ENCODE data around the gene ABCA1. TPM values are rescaled to one million over a fixed set of nuclear protein-coding genes. Genes with fewer than 3 reads are reported as not detected.

The ABCA1 gene
- total RNA-seq, 1 donor from 2014 or later: 49.5 TPM

DNA sequence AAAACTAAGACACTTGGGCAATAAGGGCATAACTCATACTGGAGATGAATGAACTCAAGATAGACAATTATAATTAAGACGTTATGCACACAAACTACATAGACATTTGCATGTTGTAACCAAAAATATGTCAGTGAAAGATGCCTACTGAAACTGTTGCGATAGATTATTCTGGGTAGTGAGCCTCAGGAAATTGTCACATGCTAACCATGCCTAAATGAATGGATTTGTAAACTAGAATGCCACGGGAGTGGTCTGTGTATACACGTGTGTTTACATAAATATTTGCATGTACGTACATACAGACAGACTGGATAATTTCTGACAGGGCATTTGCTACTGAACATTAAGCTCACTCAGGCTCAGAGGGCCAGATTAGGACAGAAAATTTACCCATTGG lies 162.8 kb downstream of the ABCA1 start:
- peaks cover 8% of the 10 kb centered on the region for H3K4me1 Mint-ChIP-seq (ENCODE audit: unreplicated experiment)
- TF ChIP-seq, protein P1, sequence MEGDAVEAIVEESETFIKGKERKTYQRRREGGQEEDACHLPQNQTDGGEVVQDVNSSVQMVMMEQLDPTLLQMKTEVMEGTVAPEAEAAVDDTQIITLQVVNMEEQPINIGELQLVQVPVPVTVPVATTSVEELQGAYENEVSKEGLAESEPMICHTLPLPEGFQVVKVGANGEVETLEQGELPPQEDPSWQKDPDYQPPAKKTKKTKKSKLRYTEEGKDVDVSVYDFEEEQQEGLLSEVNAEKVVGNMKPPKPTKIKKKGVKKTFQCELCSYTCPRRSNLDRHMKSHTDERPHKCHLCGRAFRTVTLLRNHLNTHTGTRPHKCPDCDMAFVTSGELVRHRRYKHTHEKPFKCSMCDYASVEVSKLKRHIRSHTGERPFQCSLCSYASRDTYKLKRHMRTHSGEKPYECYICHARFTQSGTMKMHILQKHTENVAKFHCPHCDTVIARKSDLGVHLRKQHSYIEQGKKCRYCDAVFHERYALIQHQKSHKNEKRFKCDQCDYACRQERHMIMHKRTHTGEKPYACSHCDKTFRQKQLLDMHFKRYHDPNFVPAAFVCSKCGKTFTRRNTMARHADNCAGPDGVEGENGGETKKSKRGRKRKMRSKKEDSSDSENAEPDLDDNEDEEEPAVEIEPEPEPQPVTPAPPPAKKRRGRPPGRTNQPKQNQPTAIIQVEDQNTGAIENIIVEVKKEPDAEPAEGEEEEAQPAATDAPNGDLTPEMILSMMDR (IDR thresholded peaks at IDR 0.05): no peak
- peaks cover 5% of the 10 kb centered on the region for H3K36me3 Mint-ChIP-seq (ENCODE audit: unreplicated experiment)
- DNase-seq (ENCODE audit: extremely low spot score, unreplicated experiment): no peak
- H3K27ac Mint-ChIP-seq (ENCODE audit: unreplicated experiment): no peak overlapping the region
- peak overlapping the region; percentile 80 for H3K4me3 Mint-ChIP-seq (ENCODE audit: unreplicated experiment)
- H3K9me3 Mint-ChIP-seq (ENCODE audit: unreplicated experiment): no peaks in the 10 kb centered on the region
- H3K27me3 Mint-ChIP-seq (ENCODE audit: unreplicated experiment): no peaks in the 10 kb centered on the region

DNA sequence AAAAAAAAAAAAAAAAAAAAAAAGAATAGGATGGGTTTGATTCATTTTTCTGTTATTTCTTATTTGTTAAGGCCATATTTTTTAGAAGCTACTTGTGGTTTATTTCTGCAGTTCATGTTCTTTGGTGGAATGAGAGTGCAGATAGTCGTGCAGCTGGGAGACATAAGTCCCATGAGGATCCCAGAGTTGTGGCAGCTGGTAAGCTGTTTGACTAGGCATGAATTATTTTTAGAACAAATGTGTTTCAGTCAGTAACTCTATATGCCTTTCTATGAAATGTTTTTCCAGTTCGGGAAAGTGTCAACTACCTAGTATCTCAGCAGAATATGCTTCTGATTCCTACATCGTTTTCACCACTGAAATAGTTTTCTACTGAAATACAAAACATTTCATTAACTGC lies 169.0 kb downstream of the ABCA1 start:
- Mint-ChIP-seq H3K27me3 (ENCODE audit: unreplicated experiment) (no peaks in the 10 kb centered on the region), H3K4me1 (ENCODE audit: unreplicated experiment) (peaks cover 16% of the 10 kb centered on the region), H3K27ac (ENCODE audit: unreplicated experiment) (peak overlapping the region; percentile 50), H3K9me3 (ENCODE audit: unreplicated experiment) (no peaks in the 10 kb centered on the region), H3K4me3 (ENCODE audit: unreplicated experiment) (no peak overlapping the region), H3K36me3 (ENCODE audit: unreplicated experiment) (peaks cover 7% of the 10 kb centered on the region)
- TF ChIP-seq, protein P1 (IDR thresholded peaks at IDR 0.05): no peak
- DNase-seq (ENCODE audit: extremely low spot score, unreplicated experiment): no peak

DNA sequence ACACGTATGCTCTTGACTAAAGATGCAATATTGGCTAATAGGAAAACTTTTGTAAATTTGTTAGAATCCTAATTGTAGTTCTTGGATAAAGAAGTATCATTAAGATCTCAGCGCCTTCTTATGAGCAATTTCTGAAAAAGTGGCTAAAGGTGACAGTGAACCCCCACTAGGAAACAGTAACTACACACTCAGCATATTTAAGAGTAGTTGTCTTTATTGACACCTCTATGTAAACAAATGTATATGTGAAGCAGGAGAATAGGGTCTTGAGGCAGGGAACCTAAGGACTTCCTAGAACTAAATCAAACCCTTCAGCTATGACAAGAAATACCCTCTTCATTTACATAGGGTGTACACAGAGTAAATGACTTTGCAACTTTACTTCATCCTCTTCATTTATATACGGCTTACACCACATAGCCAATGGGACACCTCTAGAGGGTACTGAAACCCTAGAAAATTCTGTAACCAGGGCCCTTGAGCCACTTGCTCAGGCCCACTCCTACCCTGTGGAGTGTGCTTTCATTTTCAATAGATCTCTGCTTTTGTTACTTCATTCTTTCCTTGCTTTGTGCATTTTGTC lies 177.7 kb downstream of the ABCA1 start:
- Mint-ChIP-seq H3K27me3 (ENCODE audit: unreplicated experiment) (peaks cover 7% of the 10 kb centered on the region), H3K9me3 (ENCODE audit: unreplicated experiment) (no peaks in the 10 kb centered on the region), H3K4me3 (ENCODE audit: unreplicated experiment) (no peak overlapping the region), H3K4me1 (ENCODE audit: unreplicated experiment) (peaks cover 11% of the 10 kb centered on the region), H3K36me3 (ENCODE audit: unreplicated experiment) (peaks cover 20% of the 10 kb centered on the region), H3K27ac (ENCODE audit: unreplicated experiment) (no peak overlapping the region)
- DNase-seq (ENCODE audit: extremely low spot score, unreplicated experiment): no peak
- TF ChIP-seq, protein P1 (IDR thresholded peaks at IDR 0.05): no peak

DNA sequence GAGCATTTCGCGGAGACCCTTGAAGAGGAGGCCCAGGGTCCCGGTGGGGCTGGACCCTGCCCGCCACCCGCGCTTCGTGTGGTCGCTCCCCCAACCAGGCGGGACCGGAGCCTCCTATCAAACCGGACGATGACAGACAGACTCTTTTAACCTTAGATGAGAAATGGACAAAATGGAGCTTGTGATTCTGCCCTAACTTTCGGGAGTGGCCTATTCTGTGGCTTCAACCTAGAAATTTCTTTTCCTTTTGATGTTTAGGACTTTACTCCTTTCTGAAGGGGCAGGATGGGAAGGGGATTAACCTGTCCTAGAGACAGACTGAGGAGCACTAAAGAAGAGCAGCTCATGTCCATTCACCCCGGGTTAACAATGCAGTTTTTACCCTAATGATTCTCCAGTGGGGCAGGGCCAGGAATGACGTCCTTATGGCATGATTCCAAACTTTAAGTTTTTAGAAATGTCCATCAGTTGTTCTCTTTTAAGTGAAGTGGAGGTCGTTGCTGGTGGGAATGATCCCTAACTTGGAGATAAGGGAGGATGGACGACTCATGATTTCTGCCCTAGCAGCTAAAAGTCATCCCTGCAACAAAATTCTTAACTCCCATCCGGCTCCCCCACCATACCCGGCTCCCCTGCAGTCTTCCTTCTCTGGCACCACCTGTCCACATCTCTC lies 179.5 kb downstream of the ABCA1 start:
- peak overlapping the region; percentile 92 for H3K27ac Mint-ChIP-seq (ENCODE audit: unreplicated experiment)
- H3K9me3 Mint-ChIP-seq (ENCODE audit: unreplicated experiment): no peaks in the 10 kb centered on the region
- peaks cover 14% of the 10 kb centered on the region for H3K36me3 Mint-ChIP-seq (ENCODE audit: unreplicated experiment)
- H3K4me1 Mint-ChIP-seq (ENCODE audit: unreplicated experiment): peaks cover 11% of the 10 kb centered on the region
- peak overlapping the region; percentile 95 for H3K4me3 Mint-ChIP-seq (ENCODE audit: unreplicated experiment)
- H3K27me3 Mint-ChIP-seq (ENCODE audit: unreplicated experiment): peaks cover 11% of the 10 kb centered on the region
- no peak for DNase-seq (ENCODE audit: extremely low spot score, unreplicated experiment)
- TF ChIP-seq, protein P1 (IDR thresholded peaks at IDR 0.05): no peak

DNA sequence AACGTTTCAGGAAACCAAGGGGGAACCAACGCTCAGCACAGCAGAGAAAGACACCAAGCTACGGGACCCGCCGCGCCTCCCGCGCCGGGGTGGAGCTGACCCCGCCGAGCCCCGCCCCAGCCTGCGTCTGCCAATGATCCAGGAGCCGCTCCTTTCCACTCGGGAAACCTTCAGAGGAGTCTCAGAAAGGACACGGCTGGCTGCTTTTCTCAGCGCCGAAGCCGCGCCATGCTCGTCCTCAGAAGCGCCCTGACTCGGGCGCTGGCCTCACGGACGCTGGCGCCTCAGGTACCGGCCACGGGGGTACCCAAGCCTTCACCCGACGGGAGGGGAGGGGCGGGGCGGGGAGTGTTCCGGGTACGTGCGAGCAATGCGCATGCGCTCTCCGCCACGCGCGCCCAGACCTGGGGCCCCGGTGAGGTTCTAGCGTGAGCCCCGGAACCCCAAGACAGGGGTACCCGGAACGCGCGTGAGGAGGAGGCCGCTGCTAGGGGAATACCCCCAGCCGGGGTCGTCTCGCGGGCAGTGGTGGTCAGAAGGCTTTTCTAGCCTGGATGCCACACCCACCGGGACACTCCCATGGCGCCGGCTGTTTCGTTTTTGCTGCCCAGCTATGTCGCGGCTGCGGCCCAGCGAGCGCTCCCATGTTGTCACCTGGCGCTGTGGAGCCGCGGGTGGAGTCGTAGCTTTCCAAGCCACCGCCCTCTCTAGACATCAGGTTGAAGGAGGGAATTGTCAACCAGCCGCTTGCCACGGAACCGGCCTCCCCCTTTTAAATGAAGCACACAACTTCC lies 180.2 kb downstream of the ABCA1 start, which contains the start of gene NIPSNAP3A:
NIPSNAP3A (plus strand) TSS at position 119 of the 794 bp plus-strand sequence; CDS start at position 229, 110 bp downstream.
- H3K27ac Mint-ChIP-seq (ENCODE audit: unreplicated experiment): peak within 1 kb of the TSS; percentile 92

More for the DNA sequence above, 180.2 kb downstream of the ABCA1 start, which contains the start of gene NIPSNAP3A:
- Mint-ChIP-seq H3K4me1 (ENCODE audit: unreplicated experiment) (peaks cover 11% of the 10 kb centered on the region), H3K9me3 (ENCODE audit: unreplicated experiment) (no peaks in the 10 kb centered on the region), H3K4me3 (ENCODE audit: unreplicated experiment) (peak within 1 kb of the TSS; percentile 95), H3K36me3 (ENCODE audit: unreplicated experiment) (peaks cover 10% of the 10 kb centered on the region), H3K27me3 (ENCODE audit: unreplicated experiment) (peaks cover 11% of the 10 kb centered on the region)
- TF ChIP-seq, protein P1 (IDR thresholded peaks at IDR 0.05): no peak
- peak; percentile 92 for DNase-seq (ENCODE audit: extremely low spot score, unreplicated experiment)

All from osteocyte (in vitro differentiated cells).